ENCODE data around the gene HOXD4. TPM values are rescaled to one million over a fixed set of nuclear protein-coding genes. Genes with fewer than 3 reads are reported as not detected.

Gene HOXD4
- 7.6 TPM for polyA plus RNA-seq (2012; ENCODE audit: insufficient read length, low read depth)

DNA sequence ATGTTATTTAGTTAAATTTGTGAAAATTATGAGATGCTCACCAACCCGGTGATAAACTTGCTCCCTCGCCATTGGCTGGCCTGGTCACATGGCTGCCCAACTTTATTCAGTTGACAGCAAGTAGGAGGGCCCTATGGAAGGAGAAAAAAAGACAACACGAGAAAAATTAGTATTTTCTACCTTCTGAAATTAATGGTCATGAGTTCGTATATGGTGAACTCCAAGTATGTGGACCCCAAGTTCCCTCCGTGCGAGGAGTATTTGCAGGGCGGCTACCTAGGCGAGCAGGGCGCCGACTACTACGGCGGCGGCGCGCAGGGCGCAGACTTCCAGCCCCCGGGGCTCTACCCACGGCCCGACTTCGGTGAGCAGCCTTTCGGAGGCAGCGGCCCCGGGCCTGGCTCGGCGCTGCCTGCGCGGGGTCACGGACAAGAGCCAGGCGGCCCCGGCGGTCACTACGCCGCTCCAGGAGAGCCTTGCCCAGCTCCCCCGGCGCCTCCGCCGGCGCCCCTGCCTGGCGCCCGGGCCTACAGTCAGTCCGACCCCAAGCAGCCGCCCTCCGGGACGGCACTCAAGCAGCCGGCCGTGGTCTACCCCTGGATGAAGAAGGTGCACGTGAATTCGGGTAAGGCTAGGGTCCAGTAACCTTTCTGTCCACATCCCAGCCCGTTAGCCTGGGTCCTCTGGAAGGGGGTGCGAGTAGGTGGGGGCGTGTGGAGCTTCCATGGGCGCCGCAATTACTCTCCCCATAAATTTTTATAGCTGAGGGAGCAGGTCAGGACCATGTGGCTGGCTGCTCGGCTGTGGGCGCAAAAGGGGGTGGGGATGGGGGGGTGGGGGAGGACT lies at the start of gene HOXD4:
TSS of gene HOXD4 (plus strand) at position 109 of the 846 bp plus-strand sequence. CDS start at position 193, 84 bp downstream.
- TF ChIP-seq, protein P1, sequence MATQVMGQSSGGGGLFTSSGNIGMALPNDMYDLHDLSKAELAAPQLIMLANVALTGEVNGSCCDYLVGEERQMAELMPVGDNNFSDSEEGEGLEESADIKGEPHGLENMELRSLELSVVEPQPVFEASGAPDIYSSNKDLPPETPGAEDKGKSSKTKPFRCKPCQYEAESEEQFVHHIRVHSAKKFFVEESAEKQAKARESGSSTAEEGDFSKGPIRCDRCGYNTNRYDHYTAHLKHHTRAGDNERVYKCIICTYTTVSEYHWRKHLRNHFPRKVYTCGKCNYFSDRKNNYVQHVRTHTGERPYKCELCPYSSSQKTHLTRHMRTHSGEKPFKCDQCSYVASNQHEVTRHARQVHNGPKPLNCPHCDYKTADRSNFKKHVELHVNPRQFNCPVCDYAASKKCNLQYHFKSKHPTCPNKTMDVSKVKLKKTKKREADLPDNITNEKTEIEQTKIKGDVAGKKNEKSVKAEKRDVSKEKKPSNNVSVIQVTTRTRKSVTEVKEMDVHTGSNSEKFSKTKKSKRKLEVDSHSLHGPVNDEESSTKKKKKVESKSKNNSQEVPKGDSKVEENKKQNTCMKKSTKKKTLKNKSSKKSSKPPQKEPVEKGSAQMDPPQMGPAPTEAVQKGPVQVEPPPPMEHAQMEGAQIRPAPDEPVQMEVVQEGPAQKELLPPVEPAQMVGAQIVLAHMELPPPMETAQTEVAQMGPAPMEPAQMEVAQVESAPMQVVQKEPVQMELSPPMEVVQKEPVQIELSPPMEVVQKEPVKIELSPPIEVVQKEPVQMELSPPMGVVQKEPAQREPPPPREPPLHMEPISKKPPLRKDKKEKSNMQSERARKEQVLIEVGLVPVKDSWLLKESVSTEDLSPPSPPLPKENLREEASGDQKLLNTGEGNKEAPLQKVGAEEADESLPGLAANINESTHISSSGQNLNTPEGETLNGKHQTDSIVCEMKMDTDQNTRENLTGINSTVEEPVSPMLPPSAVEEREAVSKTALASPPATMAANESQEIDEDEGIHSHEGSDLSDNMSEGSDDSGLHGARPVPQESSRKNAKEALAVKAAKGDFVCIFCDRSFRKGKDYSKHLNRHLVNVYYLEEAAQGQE (IDR thresholded peaks at IDR 0.05; ENCODE audit: insufficient read depth in 1 of 2, low read depth in 2 of 2, low read length in 2 of 2), result no peak
- TF ChIP-seq FOXP2 (optimal IDR thresholded peaks at IDR 0.05; ENCODE audit: borderline replicate concordance, extremely low read depth, extremely low read length, insufficient read depth), result no peak
- no peak for TF ChIP-seq SIN3A (IDR thresholded peaks at IDR 0.05; ENCODE audit: borderline replicate concordance, insufficient read depth, low read length)
- no peak for TF ChIP-seq POLR2AphosphoS5 (IDR thresholded peaks at IDR 0.05; ENCODE audit: low read depth, low read length)
- TF ChIP-seq TAF1 (IDR thresholded peaks at IDR 0.05; ENCODE audit: borderline replicate concordance, insufficient read depth, low read length), result no peak

DNA sequence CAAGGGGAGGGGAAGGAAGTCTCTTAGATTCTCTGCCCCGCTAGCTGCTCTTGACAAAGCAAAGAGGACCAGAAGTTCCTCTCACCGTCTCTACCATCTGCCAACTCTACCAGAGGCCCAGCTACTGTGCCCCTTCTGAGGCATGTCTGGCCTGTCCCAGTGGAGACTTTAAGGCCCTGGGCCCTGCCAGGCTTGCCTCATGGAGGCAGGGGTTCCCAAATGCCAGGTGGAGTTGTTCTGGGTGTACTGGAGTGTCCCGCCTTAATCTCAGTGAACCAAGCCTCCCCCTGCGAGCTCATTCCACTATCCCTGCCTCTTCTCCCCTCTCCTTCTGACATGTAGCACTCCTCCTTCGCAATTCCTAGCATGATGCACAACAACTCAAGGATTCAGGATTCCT lies 49.5 kb upstream of the HOXD4 start:
- no peak for TF ChIP-seq TAF1 (IDR thresholded peaks at IDR 0.05; ENCODE audit: borderline replicate concordance, insufficient read depth, low read length)
- TF ChIP-seq FOXP2 (optimal IDR thresholded peaks at IDR 0.05; ENCODE audit: borderline replicate concordance, extremely low read depth, extremely low read length, insufficient read depth), result no peak

DNA sequence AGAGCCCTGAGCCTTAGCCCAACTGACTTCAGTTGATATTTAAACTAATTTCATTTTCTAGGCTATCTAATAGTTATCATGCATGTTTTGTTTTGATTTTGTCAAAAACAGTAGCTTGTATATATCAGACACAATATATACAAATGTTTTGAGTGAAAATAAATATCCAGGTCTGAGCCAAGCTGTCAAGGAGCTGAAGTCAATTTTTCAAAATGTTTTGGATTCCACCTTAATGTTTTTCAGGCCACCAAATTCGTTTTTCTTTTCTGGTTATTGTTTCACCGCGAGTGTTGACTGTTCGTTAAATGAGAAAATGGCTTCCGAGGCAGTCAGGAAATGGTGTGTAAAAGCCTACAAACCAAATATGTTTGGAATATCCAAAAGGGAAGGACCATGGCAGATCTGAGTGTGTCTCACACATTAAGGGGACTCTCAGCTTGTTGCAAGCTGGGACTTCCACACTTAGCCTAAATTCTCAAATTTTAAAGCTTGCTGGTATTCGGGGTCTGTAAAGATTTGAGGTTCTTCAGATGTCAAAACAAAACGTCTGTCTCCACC lies 49.0 kb upstream of the HOXD4 start:
- TF ChIP-seq POLR2AphosphoS5 (IDR thresholded peaks at IDR 0.05; ENCODE audit: low read depth, low read length) (no peak), FOXP2 (optimal IDR thresholded peaks at IDR 0.05; ENCODE audit: borderline replicate concordance, extremely low read depth, extremely low read length, insufficient read depth) (no peak), SIN3A (IDR thresholded peaks at IDR 0.05; ENCODE audit: borderline replicate concordance, insufficient read depth, low read length) (no peak), TAF1 (IDR thresholded peaks at IDR 0.05; ENCODE audit: borderline replicate concordance, insufficient read depth, low read length) (no peak)
- TF ChIP-seq, protein P1 (IDR thresholded peaks at IDR 0.05; ENCODE audit: insufficient read depth in 1 of 2, low read depth in 2 of 2, low read length in 2 of 2), result no peak

DNA sequence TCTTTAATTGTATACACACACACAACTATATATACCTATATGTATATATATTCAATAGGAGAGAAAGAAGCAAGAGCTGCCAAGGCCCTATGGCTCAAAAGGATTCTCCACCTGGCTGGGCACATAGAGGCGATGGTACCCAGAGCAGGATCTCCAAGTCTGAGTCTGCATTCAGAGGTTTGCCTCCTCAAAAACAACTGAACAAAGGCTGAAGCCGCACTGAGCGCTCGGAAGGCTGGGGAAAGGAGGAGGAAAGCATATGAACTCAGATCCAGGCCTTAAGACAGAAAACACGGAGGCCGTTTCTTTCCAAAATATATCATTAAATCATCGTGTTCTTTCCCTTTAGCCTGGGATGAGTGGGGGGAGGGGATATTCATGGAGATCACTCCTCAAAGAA lies 48.2 kb upstream of the HOXD4 start:
- TF ChIP-seq, protein P1 (IDR thresholded peaks at IDR 0.05; ENCODE audit: insufficient read depth in 1 of 2, low read depth in 2 of 2, low read length in 2 of 2), result no peak
- no peak for TF ChIP-seq SIN3A (IDR thresholded peaks at IDR 0.05; ENCODE audit: borderline replicate concordance, insufficient read depth, low read length)
- TF ChIP-seq TAF1 (IDR thresholded peaks at IDR 0.05; ENCODE audit: borderline replicate concordance, insufficient read depth, low read length), result no peak
- no peak for TF ChIP-seq FOXP2 (optimal IDR thresholded peaks at IDR 0.05; ENCODE audit: borderline replicate concordance, extremely low read depth, extremely low read length, insufficient read depth)
- TF ChIP-seq POLR2AphosphoS5 (IDR thresholded peaks at IDR 0.05; ENCODE audit: low read depth, low read length), result no peak

DNA sequence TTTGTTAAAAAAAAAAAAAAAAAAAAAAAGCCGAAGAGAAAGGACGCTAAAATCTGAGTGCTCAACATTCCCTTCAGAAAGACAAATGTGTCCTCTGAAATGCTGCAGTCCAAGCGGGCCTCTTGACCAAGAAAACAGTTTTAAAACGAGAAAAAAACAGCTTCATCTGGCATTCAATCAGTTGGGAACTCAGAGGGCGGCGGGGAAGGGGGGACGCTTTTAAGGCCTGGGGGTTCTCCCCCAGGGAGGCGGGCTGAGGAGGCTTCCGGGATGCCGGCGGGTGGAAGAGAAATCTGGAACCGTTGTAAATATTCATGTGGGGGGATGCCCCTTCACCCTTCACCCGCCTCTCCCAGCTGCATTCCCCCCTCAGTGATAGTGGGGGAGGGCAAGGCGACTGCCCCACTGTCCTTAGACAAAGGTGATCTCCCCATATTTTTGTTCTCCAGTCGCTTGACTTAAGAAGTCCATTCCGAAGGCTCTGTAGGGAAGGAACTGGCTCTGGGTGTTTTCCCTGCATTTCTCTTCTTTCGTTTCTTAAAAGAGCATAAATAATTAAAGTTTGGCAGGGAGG lies 47.5 kb upstream of the HOXD4 start:
- TF ChIP-seq POLR2AphosphoS5 (IDR thresholded peaks at IDR 0.05; ENCODE audit: low read depth, low read length) (no peak), SIN3A (IDR thresholded peaks at IDR 0.05; ENCODE audit: borderline replicate concordance, insufficient read depth, low read length) (no peak)
- TF ChIP-seq, protein P1 (IDR thresholded peaks at IDR 0.05; ENCODE audit: insufficient read depth in 1 of 2, low read depth in 2 of 2, low read length in 2 of 2), result no peak
